GM10266 (cell line): Measurements from ENCODE around the gene GOLIM4.
"Not testable (repeated sequence)": the region's sequence is repeated elsewhere in the genome, so short reads cannot be mapped to it uniquely, and the experiment has no call there.

Source experiments
- DNase-seq: peaks from one replicate; pipeline ENCODE4 v3.0.0; 2012; ENCODE audit errors: extremely low spot score
- TF ChIP-seq, protein P1 (sequence below): IDR thresholded peaks from 2 replicates; pipeline ENCODE4 v1.5.1; 2012; ENCODE audit warnings: mild to moderate bottlenecking, low read depth; ENCODE audit not compliant: control insufficient read depth, insufficient read depth; ENCODE audit errors: missing control alignments

GOLIM4 gene

DNA sequence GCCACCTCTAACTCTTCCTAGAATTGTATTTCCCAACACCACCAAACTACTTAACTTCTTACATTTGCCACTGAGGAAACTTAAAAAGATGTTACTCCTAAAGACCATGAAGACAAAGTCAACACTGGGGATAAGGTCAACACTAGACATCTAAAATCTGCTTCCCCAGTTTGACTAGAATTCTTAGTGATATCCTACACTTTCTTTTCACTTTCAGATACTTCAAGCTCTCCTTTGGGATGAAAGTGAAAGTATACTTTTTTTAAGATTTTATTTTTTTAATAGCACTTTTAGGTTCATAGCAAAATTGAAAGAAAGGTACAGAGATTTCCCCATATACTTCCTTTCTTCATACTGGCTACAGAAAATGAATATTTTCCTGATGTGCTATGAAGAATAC, 32.6 kb downstream of the GOLIM4 start:
- TF ChIP-seq, protein P1, sequence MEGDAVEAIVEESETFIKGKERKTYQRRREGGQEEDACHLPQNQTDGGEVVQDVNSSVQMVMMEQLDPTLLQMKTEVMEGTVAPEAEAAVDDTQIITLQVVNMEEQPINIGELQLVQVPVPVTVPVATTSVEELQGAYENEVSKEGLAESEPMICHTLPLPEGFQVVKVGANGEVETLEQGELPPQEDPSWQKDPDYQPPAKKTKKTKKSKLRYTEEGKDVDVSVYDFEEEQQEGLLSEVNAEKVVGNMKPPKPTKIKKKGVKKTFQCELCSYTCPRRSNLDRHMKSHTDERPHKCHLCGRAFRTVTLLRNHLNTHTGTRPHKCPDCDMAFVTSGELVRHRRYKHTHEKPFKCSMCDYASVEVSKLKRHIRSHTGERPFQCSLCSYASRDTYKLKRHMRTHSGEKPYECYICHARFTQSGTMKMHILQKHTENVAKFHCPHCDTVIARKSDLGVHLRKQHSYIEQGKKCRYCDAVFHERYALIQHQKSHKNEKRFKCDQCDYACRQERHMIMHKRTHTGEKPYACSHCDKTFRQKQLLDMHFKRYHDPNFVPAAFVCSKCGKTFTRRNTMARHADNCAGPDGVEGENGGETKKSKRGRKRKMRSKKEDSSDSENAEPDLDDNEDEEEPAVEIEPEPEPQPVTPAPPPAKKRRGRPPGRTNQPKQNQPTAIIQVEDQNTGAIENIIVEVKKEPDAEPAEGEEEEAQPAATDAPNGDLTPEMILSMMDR = no peak
- no peak for DNase-seq

DNA sequence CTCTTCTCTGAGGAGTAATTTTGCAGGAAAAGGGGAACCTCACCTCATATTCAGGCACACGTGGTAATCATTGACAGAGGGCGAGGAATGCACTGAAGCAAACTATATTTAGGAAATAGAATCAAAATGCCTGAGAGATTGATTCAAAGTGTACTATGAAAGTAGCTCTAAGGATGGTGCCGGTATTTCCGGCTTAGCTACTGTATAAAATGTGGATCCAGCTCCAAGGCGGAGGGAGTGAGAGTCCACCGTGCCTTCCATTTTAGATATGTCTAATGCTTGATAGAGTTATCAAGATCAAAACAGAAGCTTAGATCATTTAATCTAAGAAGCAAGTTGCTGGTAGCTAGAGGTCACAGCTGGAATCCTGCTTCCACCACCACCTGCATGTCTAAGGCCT, 33.0 kb downstream of the GOLIM4 start:
- DNase-seq = no peak
- TF ChIP-seq, protein P1 = no peak

DNA sequence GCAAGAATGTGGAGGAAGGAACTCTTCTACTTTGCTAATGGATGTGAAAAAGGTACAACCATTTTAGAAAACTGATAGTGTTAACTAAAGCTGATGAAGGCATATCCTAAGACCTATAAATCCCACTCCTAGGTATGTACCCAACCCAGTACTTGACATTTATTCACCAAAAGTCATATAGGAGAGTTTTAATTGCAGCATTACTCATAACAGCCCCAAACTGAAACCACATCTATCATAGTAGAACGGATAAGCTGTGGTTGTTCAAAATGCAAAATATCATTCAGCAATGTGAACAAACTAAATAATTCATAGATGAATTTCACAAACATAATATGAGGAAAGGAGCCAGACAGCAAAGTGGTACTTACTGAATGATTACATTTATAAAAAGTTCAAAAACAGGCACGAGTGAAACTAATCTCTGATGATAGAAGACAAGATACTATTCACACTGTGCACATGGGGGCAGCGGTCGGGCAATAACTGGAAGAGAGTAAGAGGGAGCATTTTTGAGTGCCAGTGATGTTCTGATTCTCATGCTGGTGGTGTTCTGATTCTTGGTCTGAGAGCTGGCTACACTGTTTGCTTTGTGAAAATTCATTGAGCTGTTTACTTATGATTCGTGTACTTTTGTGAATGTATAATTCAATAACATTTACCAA, 34.3 kb downstream of the GOLIM4 start:
- peak; percentile 28 for DNase-seq
- TF ChIP-seq, protein P1 = peak; percentile 37

DNA sequence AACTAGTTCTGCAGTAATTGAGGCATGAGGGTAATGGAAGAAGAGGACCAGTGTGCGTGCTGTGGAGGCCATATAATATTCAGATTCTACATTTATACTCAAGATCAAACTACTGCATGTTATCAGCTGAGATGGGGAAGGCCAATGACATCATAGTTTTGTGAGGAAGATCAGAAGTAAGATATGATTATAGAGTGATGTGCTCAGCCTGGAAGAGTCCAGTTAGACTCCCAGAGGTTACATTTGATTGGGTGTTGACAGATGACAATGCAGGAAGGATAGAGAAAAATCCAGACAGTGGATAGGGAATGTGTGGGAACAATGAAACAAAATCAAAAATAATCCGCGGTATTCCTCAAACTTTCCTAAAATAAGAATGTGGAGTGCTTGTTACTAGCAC, 35.4 kb downstream of the GOLIM4 start:
- TF ChIP-seq, protein P1 = no peak
- DNase-seq = no peak

DNA sequence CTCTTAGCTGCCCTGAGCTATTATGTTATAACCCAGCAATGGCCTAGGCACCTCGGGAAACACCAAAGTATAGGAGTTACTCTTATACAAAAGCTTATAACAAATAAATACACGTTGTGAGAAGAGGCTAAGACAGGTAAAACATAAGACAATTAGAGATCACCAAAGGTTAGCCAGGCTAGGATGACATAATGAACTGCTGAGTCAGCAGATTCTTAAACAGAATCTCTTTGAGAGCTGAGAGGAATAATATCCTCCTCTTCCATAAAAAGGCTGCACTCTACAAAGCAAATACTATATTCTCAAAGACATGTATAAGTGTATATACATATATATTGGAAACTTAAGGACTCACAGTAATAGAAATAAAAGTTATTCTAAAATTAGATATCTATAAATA, 37.2 kb downstream of the GOLIM4 start:
- TF ChIP-seq, protein P1 = no peak
- DNase-seq = no peak

DNA sequence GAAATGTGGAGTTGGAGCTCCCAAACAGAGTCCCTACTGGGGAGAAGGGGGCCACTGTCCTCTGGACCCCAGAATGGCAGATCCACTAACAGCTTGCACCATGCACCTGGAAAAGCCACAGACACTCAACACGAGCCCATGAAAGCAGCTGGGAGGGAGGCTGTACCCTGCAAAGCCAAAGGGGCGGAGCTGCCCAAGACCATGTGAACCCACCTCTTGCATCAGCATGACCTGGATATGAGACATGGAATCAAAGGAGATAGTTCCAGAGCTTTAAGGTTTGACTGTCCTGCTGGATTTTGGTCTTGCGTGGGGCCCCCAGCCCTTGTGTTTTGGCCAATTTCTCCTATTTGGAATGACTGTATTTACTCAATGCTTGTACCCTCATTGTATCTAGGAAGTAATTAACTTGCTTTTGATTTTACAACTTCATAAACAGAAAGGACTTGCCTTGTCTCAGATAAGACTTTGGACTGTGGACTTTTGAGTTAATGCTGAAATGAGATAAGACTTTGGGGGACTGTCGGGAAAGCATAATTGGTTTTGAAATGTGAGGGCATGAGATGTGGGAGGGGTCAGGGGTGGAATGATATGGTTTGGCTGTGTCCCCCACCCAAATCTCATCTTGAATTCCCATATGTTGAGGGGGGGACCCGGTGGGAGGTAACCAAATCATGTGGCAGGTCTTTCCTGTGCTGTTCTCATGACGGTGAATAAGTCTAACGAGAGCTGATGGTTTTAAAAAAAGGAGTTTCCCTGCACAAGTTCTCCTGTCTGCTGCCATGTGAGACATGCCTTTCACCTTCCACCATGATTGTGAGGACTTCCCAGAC, 39.1 kb downstream of the GOLIM4 start:
- DNase-seq = not testable (repeated sequence)

DNA sequence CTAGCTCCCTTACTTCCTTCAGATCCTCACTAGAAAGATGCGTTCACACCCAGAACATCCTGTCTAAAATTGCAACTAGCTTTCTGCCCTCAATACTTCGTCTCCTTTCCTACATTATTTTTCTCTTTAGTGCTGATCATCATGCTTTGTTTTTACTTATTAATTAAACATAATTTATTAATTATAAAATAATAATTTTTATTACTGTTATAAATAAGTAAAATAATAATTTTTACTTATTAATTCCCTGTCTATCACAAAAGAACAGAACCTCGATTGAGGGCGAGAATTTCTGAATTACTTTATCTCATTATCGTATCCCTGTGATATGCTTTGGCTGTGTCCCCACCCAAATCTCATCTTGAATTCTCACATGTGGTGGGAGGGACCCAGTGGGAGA, 41.3 kb downstream of the GOLIM4 start:
- TF ChIP-seq, protein P1 = no peak
- DNase-seq = no peak
